ENCODE results near the gene RPL36A.
A peak's percentile ranks its signal among the peaks of the same experiment; 100 is the strongest.

RPL36A gene

GRCh38 chrX:101390664-101391525 is at the start of gene RPL36A:
RPL36A (plus strand) TSS chrX:101391011; CDS start chrX:101391044, 33 bp downstream.
- peak; percentile 85 to 88 for DNase-seq

DNA sequence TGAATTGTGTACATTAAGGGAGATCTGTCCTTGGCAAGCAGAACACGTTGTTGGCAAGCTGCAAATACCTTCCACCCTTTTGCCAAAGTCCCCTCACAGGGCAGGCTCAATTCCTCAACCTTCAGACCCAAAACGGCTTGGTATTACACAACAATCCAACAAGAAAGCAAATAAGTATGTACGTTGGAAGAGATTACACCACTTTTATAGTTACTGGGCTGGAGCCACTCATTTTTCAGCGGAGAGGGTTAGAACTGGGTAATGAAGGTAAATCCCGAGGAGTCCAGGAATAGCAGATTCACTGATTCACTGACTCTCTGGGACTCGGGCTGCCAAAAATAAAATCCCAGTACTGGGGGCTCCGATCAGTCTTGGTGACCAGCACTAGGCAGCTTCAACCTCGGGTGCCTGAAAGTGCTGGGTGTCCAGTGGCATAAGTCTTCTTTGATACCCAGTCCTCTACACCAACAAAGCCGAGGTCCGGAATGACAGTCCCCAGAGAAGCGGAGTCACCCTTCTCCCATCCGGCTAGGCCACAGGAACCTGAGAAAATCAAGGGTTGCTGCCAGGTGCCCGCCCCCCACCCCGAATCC is 42.9 kb upstream of the RPL36A start:
- no peak for DNase-seq

DNA sequence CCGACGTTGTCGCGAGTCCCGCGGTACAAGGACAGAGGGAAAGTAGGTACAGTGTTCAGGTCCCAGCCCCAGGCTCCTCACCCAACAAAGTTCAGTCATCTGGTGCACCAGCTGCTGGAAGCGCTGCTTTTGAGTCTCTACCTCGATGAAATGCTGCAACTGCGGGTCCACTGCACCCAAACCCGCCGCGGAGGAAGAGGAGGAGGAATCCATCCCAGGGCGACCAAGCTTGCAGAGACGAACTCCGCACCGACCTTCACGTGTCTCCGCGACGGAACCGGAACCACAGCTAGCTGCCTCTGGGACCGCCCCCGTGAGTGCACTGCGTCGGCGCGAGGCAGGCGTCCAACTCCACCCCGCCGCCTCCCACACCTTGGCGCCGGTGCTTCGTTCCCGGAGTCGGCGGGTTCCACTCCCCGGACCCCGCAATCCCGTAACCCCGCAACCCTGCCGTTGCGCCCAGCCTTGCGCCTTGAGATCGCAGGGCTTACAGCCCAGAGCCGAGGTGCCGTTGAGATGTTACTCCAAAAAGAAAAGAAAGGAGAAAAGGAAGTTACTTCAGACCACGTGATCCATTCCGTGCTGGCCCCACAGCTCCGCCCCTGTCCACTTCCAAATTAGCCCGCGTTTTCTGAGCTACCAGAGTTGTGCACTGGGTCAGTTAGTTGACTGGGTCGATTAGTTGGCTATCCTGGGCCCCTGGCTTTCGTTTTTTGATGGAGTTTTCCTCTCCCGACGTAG is 42.2 kb upstream of the RPL36A start, which contains the start of gene TIMM8A:
TIMM8A (minus strand) TSS at position 291 of the 741 bp plus-strand sequence; CDS start at position 213, 78 bp downstream.
- peak; percentile 80 to 85 for DNase-seq

GRCh38 chrX:101349193-101349562 is 41.6 kb upstream of the RPL36A start:
- no peak for DNase-seq

DNA sequence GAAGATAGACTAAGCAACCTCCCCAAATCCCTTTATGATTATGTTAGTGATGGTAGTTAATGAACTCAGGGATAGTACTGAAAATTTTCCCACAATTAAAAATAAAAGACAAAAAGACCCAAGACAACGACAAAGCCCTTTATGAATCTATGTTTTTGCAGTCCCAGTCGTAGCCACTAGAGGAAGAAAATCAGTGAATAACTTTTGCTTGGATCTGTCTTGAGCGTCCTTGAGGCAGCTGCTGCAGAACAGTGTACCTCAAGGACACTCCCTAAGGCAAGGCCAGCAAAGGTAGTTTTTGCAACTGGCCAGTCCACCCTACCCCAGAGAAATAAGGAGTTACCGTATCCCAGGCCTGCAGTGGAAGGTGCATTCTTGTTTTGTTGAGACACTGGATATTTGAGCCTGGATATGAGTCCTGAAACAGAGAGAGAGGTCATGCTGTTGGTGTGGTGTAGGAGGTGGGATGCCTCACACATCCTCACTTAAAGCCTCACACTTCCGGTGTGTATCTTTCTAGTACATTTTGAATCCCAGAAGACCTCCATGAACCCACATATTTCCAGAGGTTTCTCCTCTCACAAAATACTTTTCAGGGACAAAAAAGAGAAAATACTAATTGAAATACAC is 33.5 kb upstream of the RPL36A start:
- DNase-seq: no peak

- DNase-seq: no peak
These were observed 30.8 kb upstream of the RPL36A start for GRCh38 chrX:101359966-101360365.

GRCh38 chrX:101360390-101360789 is 30.4 kb upstream of the RPL36A start:
- no peak for DNase-seq

DNA sequence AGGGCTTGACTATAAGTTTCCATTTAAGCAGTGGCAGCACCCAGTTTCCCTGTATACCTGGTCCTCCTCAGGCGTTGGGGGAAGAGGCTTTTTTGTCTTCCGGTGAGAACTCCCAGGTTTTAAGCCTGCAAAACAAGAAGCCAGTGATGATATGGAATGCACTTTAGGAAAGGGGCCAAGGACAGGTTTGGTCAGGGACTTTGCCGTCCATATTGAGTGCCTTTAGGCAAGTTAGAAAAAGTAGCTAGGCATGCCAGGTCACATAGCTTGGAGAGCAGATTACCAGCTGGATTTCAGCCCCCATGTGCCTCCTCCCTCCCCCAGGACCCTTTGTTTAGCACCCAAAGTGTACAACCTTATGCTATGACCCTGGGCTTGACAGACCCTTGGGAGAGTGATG is 28.7 kb upstream of the RPL36A start:
- no peak for DNase-seq

DNA sequence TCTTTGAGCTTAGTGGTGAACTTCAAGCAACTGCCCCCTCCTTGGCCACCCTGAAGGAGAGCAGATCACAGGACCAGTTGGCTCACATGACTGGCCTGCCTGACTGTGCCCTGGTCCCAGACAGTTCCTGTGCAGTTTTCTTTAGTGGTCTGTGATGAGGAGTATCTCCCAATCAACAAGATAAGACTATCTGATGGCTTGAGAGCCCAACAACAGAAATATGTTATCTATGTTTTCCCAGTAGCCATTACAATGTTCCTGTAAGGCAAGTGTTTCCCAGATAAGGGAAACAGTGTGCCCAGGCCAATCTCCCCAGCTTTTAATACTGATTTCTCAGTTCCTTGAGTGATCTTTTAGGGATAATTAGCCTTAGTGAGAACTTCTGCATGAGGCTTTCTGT is 28.1 kb upstream of the RPL36A start:
- DNase-seq: no peak

DNA sequence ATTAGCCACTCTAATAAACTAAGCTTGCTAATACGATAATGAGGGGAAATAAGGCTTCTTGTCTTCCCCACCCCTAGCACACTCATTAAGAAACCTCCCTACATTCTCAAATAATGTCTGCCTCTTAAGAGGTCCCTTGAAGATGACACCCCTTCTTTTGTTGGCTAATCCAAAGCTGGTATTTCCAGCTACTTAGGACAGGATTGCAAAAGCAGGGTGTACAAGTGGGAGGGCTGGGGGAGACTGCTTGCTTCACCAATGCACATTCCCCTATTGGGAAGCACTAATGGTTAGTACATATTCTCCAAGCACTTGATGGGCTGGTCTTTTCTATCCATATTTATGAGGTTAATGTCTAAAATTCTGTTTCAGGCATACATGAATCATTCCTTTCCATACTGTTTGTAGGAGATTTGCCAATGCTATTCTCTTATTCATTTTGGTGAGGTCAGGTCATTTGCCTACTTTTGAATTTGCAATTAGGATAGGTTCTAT is 25.5 kb upstream of the RPL36A start:
- DNase-seq: no peak

DNA sequence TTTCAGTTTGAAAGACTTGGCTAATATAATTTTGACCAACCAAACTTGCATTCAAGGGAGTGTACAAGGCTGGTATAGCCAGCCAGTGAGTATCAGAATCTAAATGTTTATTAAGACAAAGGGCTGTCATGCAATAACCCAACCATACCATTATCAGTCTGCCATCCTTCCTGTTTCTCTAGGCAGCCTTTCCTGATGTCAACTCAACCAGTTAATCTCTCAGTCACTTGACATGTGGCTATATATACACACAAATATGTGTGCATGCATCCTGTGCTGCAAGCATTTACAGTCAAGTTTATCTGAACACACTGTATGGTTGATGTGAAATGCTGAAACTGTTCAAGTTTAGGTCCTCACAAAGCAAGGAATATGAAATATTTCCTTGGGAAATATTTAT is 22.0 kb upstream of the RPL36A start:
- DNase-seq: no peak

- DNase-seq: no peak
These were observed 21.1 kb upstream of the RPL36A start for GRCh38 chrX:101369687-101370086.

DNA sequence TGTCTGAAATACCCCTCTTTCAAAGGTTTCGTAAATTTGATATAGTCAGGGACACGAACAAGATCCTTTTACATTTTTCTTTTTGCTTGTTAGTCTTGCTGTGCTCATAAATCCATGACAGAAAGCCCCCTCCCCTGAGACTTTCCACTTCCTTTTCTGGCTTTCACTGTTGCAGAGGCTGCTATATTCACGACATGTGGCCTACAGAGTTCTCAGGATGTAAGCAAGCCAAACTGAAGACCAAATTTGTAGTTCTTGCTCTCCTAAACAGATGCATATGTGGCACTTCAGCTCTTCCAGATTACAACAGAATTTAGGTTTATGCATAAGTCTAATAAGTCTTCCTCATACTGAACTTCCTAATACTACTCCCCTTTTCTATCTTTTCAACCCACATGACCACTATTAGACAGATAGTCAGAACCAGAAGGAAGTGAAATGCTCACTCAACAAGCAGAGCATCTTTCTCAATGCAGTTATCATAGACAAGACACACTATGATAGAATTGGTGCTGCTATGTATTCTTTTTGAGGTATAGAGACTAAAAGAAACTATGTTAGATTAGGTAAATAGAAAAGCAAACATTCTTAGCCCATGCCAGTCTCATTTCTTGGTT is 19.8 kb upstream of the RPL36A start:
- DNase-seq: no peak

DNA sequence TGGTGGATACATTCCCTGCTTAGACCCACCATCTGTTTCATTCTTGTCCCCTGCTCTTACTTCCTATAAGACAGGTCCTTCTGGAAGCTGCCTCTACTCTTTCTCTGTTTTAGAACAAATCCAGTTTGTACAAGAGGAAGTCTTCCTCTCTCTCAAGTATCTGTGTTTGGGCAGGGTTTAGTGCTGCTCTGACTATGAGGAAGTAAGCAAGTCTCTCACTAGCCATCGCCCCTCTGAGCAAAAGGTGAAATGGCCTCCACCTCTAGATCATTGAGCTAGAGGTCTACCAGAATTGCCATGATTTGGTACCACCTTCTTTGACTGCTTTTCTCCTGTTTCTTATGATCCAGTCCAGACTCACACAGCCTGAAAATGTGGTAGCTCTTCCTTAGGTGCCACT is 13.3 kb upstream of the RPL36A start:
- DNase-seq: no peak

GRCh38 chrX:101383679-101384205 is 7.1 kb upstream of the RPL36A start:
- DNase-seq: no peak

- no peak for DNase-seq
These were observed 5.7 kb upstream of the RPL36A start for GRCh38 chrX:101385026-101385684.

DNA sequence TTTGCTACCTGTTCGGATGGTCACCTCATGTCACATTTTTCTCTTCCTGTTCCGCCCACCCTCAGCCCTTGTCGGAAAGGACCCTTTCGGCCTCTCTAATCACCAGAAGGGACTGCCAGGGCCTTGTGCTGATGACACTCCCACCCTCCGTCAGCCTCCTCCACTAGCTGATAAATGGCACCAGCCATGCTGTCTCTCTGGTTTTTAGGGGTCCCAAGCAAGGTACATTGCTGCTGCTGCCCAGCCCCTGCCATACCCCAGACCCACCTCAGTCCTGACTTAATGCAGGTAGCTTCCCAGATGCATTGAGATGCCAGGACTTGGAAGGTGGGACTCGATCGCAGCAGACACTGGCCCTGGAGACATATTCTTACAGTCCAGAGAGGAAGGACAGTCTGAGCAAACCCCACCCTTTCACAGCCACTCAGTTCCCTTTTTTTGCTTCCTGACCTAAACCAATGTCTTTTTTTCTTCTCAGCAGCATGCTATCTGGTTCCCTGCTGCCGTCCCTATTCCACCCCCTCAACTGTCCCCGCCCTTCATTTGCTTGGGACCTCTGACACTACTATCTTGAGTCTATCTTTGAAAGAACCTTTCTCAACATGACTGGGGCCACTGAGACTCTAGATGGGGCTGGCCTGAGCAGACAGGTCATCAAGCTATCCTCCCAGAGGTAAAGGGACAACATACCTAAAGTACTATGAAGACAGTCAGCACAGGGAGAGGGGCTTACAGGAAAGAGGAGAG is 4.8 kb upstream of the RPL36A start, which contains the start of gene BTK:
BTK (minus strand) TSS at position 397 of the 747 bp plus-strand sequence. CDS start 10,907 bp downstream, outside the sequence.
- DNase-seq: no peak

- DNase-seq: no peak
These were observed 4.3 kb upstream of the RPL36A start for GRCh38 chrX:101386542-101386885.

- DNase-seq: no peak
These were observed 2.2 kb upstream of the RPL36A start for GRCh38 chrX:101388604-101389003.

- no peak for DNase-seq
These were observed 1.0 kb downstream of the RPL36A start for GRCh38 chrX:101391831-101392230.
